ENCODE measurements around the gene POLD3.

POLD3 gene

GRCh38 chr11:74626130-74626529, 33.7 kb downstream of the POLD3 start:
- TF ChIP-seq, protein P1, sequence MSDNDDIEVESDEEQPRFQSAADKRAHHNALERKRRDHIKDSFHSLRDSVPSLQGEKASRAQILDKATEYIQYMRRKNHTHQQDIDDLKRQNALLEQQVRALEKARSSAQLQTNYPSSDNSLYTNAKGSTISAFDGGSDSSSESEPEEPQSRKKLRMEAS (IDR thresholded peaks at IDR 0.05; ENCODE audit: low read depth, low read length), result no peak
- no peak for TF ChIP-seq POLR2A (IDR thresholded peaks at IDR 0.05; ENCODE audit: extremely low read depth, insufficient read length)
- no peak for TF ChIP-seq MYC (IDR thresholded peaks at IDR 0.05; ENCODE audit: low read depth, low read length)
- DNase-seq (ENCODE audit: low read depth), result no peak
- H3K4me3 ChIP-seq (ENCODE audit: low read depth, low read length), result no peak overlapping the region

- H3K4me3 ChIP-seq (ENCODE audit: low read depth, low read length), result no peak overlapping the region
- TF ChIP-seq, protein P1 (IDR thresholded peaks at IDR 0.05; ENCODE audit: low read depth, low read length), result no peak
- TF ChIP-seq MYC (IDR thresholded peaks at IDR 0.05; ENCODE audit: low read depth, low read length) (no peak), POLR2A (IDR thresholded peaks at IDR 0.05; ENCODE audit: extremely low read depth, insufficient read length) (no peak), CTCF (IDR thresholded peaks at IDR 0.05; ENCODE audit: low read depth, low read length) (no peak)
- DNase-seq (ENCODE audit: low read depth), result no peak
Observed at GRCh38 chr11:74626604-74627003, 34.2 kb downstream of the POLD3 start.

DNA sequence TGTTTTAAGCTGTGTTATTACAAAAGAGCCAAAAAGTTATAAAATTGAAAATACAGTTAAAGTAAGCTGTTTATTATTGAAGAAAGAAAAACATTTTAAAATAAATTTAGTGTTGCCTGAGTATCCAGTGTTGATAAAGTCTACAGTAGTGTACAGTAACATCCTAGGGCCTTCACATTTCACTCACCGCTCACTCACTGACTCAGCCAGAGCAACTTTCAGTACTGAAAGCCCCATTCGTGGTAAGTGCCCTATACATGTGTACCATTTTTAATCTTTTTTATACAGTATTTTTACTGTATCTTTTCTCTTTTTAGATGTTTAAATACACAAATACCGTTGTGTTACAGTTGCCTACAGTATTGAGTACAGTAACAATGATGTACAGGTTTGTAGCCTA, 35.0 kb downstream of the POLD3 start:
- no peak for DNase-seq (ENCODE audit: low read depth)
- no peak overlapping the region for H3K4me3 ChIP-seq (ENCODE audit: low read depth, low read length)
- TF ChIP-seq, protein P1 (IDR thresholded peaks at IDR 0.05; ENCODE audit: low read depth, low read length), result no peak
- TF ChIP-seq CTCF (IDR thresholded peaks at IDR 0.05; ENCODE audit: low read depth, low read length), result no peak
- TF ChIP-seq MYC (IDR thresholded peaks at IDR 0.05; ENCODE audit: low read depth, low read length), result no peak
- no peak for TF ChIP-seq POLR2A (IDR thresholded peaks at IDR 0.05; ENCODE audit: extremely low read depth, insufficient read length)

DNA sequence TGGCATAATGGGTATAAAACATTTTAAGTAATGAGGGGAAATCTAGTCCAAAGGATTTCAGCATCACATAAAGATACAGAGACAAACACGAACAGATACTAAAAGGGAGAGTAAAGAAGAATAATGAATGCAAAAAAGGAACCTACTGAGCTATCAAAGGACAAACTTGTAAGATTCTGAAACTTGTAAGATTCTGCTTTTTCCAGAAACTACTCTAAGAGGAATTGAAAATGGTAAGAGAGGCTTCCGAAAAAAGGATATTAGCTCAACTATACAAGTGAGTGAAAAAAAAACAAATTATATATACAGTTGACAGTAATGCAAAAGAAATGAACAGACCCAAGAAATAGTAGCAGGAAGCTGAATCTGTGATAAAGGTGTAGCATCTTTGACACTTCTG, 37.7 kb downstream of the POLD3 start:
- TF ChIP-seq, protein P1 (IDR thresholded peaks at IDR 0.05; ENCODE audit: low read depth, low read length), result no peak
- no peak for TF ChIP-seq CTCF (IDR thresholded peaks at IDR 0.05; ENCODE audit: low read depth, low read length)
- DNase-seq (ENCODE audit: low read depth), result no peak
- no peak overlapping the region for H3K4me3 ChIP-seq (ENCODE audit: low read depth, low read length)

GRCh38 chr11:74633406-74634393, 41.3 kb downstream of the POLD3 start:
- no peak for TF ChIP-seq CTCF (IDR thresholded peaks at IDR 0.05; ENCODE audit: low read depth, low read length)
- no peak for TF ChIP-seq MYC (IDR thresholded peaks at IDR 0.05; ENCODE audit: low read depth, low read length)
- TF ChIP-seq, protein P1 (IDR thresholded peaks at IDR 0.05; ENCODE audit: low read depth, low read length), result no peak
- no peak for TF ChIP-seq POLR2A (IDR thresholded peaks at IDR 0.05; ENCODE audit: extremely low read depth, insufficient read length)
- peak; percentile 38 for DNase-seq (ENCODE audit: low read depth)

DNA sequence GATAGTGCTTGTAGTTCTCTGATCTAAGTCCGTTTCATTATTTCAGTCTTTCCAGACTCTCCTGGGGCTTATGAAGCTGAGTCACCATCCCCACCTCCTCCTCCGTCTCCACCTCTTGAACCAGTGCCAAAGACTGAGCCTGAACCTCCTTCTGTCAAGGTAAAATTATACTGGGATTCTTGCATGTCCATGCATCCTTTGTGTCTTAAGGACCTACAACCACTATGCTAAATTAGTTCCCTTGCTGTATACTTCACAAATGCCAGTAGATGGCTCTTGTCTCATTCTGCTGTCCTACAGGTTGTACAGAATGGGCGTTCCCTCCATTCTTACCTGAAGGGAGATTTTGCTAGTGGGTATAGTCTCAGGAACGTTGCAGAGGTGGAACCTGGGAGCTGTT, 42.2 kb downstream of the POLD3 start:
- H3K4me3 ChIP-seq (ENCODE audit: low read depth, low read length), result no peak overlapping the region
- TF ChIP-seq MYC (IDR thresholded peaks at IDR 0.05; ENCODE audit: low read depth, low read length) (no peak), CTCF (IDR thresholded peaks at IDR 0.05; ENCODE audit: low read depth, low read length) (peak; percentile 6), POLR2A (IDR thresholded peaks at IDR 0.05; ENCODE audit: extremely low read depth, insufficient read length) (no peak)
- TF ChIP-seq, protein P1 (IDR thresholded peaks at IDR 0.05; ENCODE audit: low read depth, low read length), result no peak
- DNase-seq (ENCODE audit: low read depth), result peak; percentile 10

More at GRCh38 chr11:74633406-74634393, 41.3 kb downstream of the POLD3 start:
- H3K4me3 ChIP-seq (ENCODE audit: low read depth, low read length), result no peak overlapping the region

All from NB4 (cell line).